Measurements from ENCODE around the gene PTPRQ.

DNA sequence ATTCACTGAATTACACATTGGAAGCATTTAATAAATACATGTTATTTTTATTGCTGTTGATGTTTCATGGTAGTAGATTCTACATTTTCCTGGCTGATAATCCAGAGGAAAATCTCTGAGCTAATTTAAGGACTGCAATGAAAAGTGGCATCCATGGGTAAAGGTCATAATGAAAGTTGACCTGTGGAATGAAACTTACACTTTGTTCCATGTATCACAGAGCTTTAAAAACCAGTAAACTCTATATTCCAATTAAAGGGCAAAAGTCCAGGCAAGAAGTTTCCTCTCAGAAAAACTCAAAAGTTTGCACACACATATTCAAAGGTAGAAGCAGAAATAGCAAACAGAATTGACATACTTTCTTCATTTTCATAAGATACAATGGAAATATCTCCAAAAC is 218.6 kb downstream of the PTPRQ start:
- no peak for TF ChIP-seq TCF7L2 (IDR thresholded peaks at IDR 0.05; ENCODE audit: low read depth, low read length)
- TF ChIP-seq REST (IDR thresholded peaks at IDR 0.05; ENCODE audit: insufficient read depth in 1 of 2, low read depth in 2 of 2, low read length in 1 of 2) = no peak

Measured in Panc1 (cell line).